HepG2 (cell line): ENCODE results near the gene GAL3ST3.

ENCODE experiments used
- FOXM1 ChIP-seq: sonication (generic); formaldehyde crosslinking; IDR thresholded peaks from 2 replicates; pipeline ENCODE4 v1.5.0; 2020; ENCODE audit warnings: missing genetic modification reagents
- HNF1A ChIP-seq, 2 experiments: sonication (generic) in 1 of 2; formaldehyde crosslinking in 1 of 2; IDR thresholded peaks; 2 replicates each; pipeline versions ENCODE4 v1.4.0 to v1.6.1; 2016 to 2020; ENCODE audit warnings: borderline replicate concordance in 1 of 2, low read depth in 1 of 2, mild to moderate bottlenecking in 1 of 2, missing genetic modification reagents in 1 of 2
- IRF2 ChIP-seq: IDR thresholded peaks from 2 replicates; pipeline ENCODE4 v1.6.1; 2018; ENCODE audit warnings: missing genetic modification reagents, missing compliant biosample characterization
- ZBTB2 ChIP-seq: sonication (generic); formaldehyde crosslinking; IDR thresholded peaks from 2 replicates; pipeline ENCODE4 v1.8.0; 2022; ENCODE audit warnings: low read depth, missing genetic modification reagents
- ZC3H4 ChIP-seq: sonication (generic); formaldehyde crosslinking; IDR thresholded peaks from 2 replicates; pipeline ENCODE4 v1.4.0; 2020; ENCODE audit warnings: missing genetic modification reagents, borderline replicate concordance

GRCh38 chr11:66012371-66012945 lies 36.5 kb downstream of the GAL3ST3 start:
- TF ChIP-seq HNF1A (IDR thresholded peaks at IDR 0.05; ENCODE audit: low read depth) (no peak), HNF1A (CRISPR knock-in tag; IDR thresholded peaks at IDR 0.05; ENCODE audit: borderline replicate concordance) (no peak), ZC3H4 (CRISPR knock-in tag) (no peak), ZBTB2 (no peak), IRF2 (CRISPR knock-in tag) (no peak), FOXM1 (CRISPR knock-in tag) (no peak)
